ENCODE data around the gene NCOA3.

DNA sequence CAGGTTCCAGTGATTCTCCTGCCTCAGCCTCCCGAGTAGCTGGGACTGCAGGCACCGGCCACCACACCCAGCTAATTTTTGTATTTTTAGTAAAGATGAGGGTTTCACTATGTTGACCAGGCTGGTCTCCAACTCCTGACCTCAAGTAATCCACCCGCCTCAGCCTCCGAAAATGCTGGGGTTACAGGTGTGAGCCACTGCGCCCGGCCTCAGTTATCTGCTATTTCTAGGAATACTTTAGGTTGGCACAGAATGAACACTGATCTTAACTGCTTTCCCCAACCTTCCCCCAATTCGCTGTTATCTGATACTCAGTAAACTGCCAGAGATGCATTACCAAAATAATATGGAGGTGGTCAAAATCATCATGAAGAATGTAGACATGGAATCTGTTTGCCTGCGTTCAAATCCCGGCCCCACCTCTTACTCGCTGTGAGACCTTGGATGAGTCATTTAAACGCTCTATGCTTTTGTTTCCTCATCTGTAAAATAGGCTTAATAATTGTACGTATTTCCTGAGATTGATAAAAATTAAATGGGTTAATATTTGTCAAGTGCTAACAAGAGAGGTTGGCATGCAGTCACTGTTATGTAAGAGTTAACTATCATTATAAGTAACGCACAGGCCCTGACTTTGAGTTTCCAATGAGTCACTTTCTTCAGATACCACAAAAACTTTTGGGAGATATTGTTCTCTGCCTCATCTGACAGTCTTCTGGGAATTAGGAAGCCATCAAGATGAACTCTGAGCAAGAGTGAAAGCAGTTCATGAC lies 44.5 kb upstream of the NCOA3 start:
- TF ChIP-seq POLR2A (IDR thresholded peaks at IDR 0.05) (no peak), CTCF (IDR thresholded peaks at IDR 0.05) (no peak), POLR2AphosphoS5 (IDR thresholded peaks at IDR 0.05) (no peak)
